ENCODE results near the gene SYNJ2BP. TPM values are rescaled to one million over a fixed set of nuclear protein-coding genes. Genes with fewer than 3 reads are reported as not detected.

Gene SYNJ2BP
- 6.7 to 12.2 TPM (median 10.2 TPM) in 5 replicates for total RNA-seq (2022; extraction: Qiagen RNA extraction; ENCODE audit: low read depth)

DNA sequence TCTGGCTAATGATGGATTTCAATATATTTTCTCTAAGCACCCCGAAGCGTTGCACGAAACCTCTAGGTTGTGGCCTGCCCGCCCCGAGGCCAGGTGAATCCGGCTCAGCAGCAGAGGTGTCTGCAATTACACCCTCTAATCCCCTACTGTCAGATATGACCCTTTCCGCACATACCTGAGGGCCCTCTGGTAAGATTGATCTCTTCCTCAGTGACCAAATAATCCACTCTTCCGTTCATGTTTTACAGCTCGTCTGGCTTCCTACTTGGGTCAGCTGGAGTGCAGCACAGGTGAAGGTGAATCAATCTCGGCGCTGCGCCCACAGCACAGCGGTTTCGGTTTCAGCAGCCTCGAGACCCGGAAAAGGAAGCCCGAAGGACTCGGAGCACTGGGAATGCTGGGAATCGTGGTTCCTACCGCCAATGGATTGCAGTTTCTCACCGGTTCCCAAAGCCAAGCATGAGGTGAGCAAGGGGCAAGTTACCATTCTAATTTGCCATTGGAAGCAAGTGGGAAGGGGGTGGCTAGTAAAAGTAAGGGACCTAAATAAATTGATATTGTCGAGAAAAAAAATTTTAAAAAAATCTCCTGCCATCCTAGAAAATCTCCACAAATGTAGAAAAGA lies at the start of gene SYNJ2BP:
Gene SYNJ2BP (minus strand): TSS at position 366 of the 625 bp plus-strand sequence. CDS start 127 bp downstream, at position 239.

GRCh38 chr14:70451874-70452273 lies 35.0 kb upstream of the SYNJ2BP start, which contains the start of gene ADAM21:
Gene ADAM21 (plus strand): TSS chr14:70452174. CDS start chr14:70457500, 5,326 bp downstream.

Other genes starting within 250 kb of the SYNJ2BP start
- not detected in 5 replicates for gene SLC8A3, start 228.1 kb downstream of the SYNJ2BP start, total RNA-seq (2022; extraction: Qiagen RNA extraction; ENCODE audit: low read depth)
- gene COX16, start 57.4 kb downstream of the SYNJ2BP start, total RNA-seq (2022; extraction: Qiagen RNA extraction; ENCODE audit: low read depth), result 48.5 to 92.2 TPM (median 54.1 TPM) in 5 replicates
- not detected in 5 replicates for gene ADAM21, start 35.1 kb upstream of the SYNJ2BP start, total RNA-seq (2022; extraction: Qiagen RNA extraction; ENCODE audit: low read depth)
- gene ADAM20, start 117.9 kb upstream of the SYNJ2BP start, total RNA-seq (2022; extraction: Qiagen RNA extraction; ENCODE audit: low read depth), result not detected in 5 replicates
- 39.5 to 67.9 TPM (median 42.2 TPM) in 5 replicates for gene MED6, start 183.6 kb upstream of the SYNJ2BP start, total RNA-seq (2022; extraction: Qiagen RNA extraction; ENCODE audit: low read depth)
- gene TTC9, start 224.8 kb upstream of the SYNJ2BP start, total RNA-seq (2022; extraction: Qiagen RNA extraction; ENCODE audit: low read depth), result 2.3 to 3.0 TPM (median 2.8 TPM) in 5 replicates